PC-9 (cell line): ENCODE results near the gene TSPAN11. TPM values are rescaled to one million over a fixed set of nuclear protein-coding genes. Genes with fewer than 3 reads are reported as not detected.

ENCODE experiments used
- BruUV-seq: library from RNA; stranded (reverse); fragments of 400-500 nt; replicated peaks from 2 replicates; lab custom pipeline; 2021; lab: Mats Ljungman, UMichigan
- CTCF ChIA-PET: fragments of 300-600 bp; sonication (Branson Sonifier 250); formaldehyde crosslinking; loops from one replicate; lab custom pipeline; 2022; ENCODE audit warnings: antibody characterized with exemption; lab: Charles Lee
- POLR2A ChIA-PET: fragments of 300-600 bp; sonication (Branson Sonifier 250); formaldehyde crosslinking; loops from one replicate; lab custom pipeline; 2022; ENCODE audit warnings: antibody characterized with exemption; ENCODE audit not compliant: unreplicated experiment; lab: Charles Lee
- DNase-seq, 2 experiments: peaks; one replicate each; pipeline versions ENCODE4 v3.0.0 to v3.0.0-alpha.2; 2015 to 2022; ENCODE audit warnings: mixed read lengths in 1 of 2
- H2AFZ ChIP-seq: fragments of 200-600 bp; sonication (generic); 2 replicates; pipeline ENCODE4 v1.8.1; 2017; ENCODE audit warnings: antibody characterized with exemption
- H3F3A ChIP-seq: fragments of 200-600 bp; sonication (generic); 2 replicates; pipeline ENCODE4 v1.8.1; 2017; ENCODE audit warnings: antibody characterized with exemption, mild to moderate bottlenecking, low read depth; ENCODE audit not compliant: insufficient read depth
- H3K27ac ChIP-seq: fragments of 200-600 bp; sonication (generic); 2 replicates; pipeline ENCODE4 v1.6.1; 2016; ENCODE audit warnings: mixed run types
- H3K27me3 ChIP-seq: fragments of 200-600 bp; sonication (generic); 2 replicates; pipeline ENCODE4 v1.6.1; 2016; ENCODE audit warnings: low read depth, mixed run types; ENCODE audit not compliant: insufficient read depth
- H3K36me3 ChIP-seq: fragments of 200-600 bp; sonication (generic); 2 replicates; pipeline ENCODE4 v1.6.1; 2016; ENCODE audit warnings: low read depth, mixed run types
- H3K4me1 ChIP-seq: fragments of 200-600 bp; sonication (generic); replicated peaks from 2 replicates; pipeline ENCODE4 v1.6.1; 2016; ENCODE audit warnings: mixed run types; ENCODE audit not compliant: insufficient read depth
- H3K4me2 ChIP-seq: fragments of 200-600 bp; sonication (generic); 2 replicates; pipeline ENCODE4 v1.6.1; 2017; ENCODE audit warnings: mixed run types
- H3K4me3 ChIP-seq: fragments of 200-600 bp; sonication (generic); 2 replicates; pipeline ENCODE4 v1.6.1; 2016; ENCODE audit warnings: mixed run types
- H3K79me2 ChIP-seq: fragments of 200-600 bp; sonication (generic); 2 replicates; pipeline ENCODE4 v1.6.1; 2017; ENCODE audit warnings: low read depth, mixed run types
- H3K9me2 ChIP-seq: fragments of 200-600 bp; sonication (generic); 2 replicates; pipeline ENCODE4 v1.8.1; 2017; ENCODE audit warnings: mild to moderate bottlenecking; ENCODE audit not compliant: insufficient read depth
- H3K9me3 ChIP-seq: fragments of 200-600 bp; sonication (generic); 2 replicates; pipeline ENCODE4 v1.8.1; 2016; ENCODE audit warnings: low read depth; ENCODE audit not compliant: insufficient read depth
- H4K20me1 ChIP-seq: fragments of 200-600 bp; sonication (generic); 2 replicates; pipeline ENCODE4 v1.8.1; 2017; ENCODE audit not compliant: insufficient read depth
- CTCF ChIP-seq: fragments of 200-600 bp; sonication (generic); conservative IDR thresholded peaks from 2 replicates; pipeline ENCODE4 v1.6.1; 2017; ENCODE audit warnings: mixed run types, antibody characterized with exemption, mild to moderate bottlenecking, moderate library complexity
- EZH2 ChIP-seq: fragments of 200-600 bp; sonication (generic); IDR thresholded peaks from 2 replicates; pipeline ENCODE4 v1.8.0; 2017; ENCODE audit warnings: antibody characterized with exemption, low read depth
- intact Hi-C: fragments of 100-400 bp; cut with micrococcal nuclease; formaldehyde crosslinking; loops from one replicate; pipeline ENCODE4 v1.10.0; 2022; ENCODE audit not compliant: unreplicated experiment
- total RNA-seq: library from RNA; stranded (reverse); gene quantifications from 2 replicates; pipeline ENCODE4 v1.2.3, GENCODE V29; 2021

TSPAN11 gene
- total RNA-seq, 1 experiment from 2014 or later: not detected

DNA sequence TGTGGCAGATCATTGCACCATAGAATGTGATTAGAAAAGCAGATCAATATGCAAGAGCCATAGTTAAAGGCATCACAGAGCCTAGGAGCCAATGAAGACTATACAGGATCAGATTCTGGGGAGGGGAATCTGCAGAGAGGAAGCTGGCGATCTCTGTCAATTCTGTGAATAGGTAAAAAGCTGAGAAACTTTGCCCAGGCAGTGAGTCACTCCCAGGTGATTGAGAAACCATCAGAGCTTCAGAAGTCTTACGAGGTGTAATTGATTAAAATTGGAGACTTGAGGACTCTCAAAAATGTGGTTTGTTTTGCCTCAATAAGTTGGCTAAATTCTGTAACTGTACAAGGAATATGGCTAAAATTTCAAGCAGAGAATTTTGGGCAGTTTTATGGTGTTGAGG, 41.7 kb upstream of the TSPAN11 start:
- intact Hi-C loops: no loop called here
- no peak overlapping the region for H2AFZ ChIP-seq
- no peaks in the 10 kb centered on the region for H3K79me2 ChIP-seq
- 0 out of 2 replicates have a peak overlapping the region, but pooled peaks have one; percentile 21 for H3K4me2 ChIP-seq
- no peak for TF ChIP-seq CTCF
- TF ChIP-seq EZH2: no peak
- H3F3A ChIP-seq: no peaks in the 10 kb centered on the region
- ChIA-PET POLR2A (no interaction called here), CTCF (no interaction called here)
- H4K20me1 ChIP-seq: no peaks in the 10 kb centered on the region
- H3K9me3 ChIP-seq: peaks cover 8% of the 10 kb centered on the region; the same call in 1 of the 2 replicates
- no peaks in the 10 kb centered on the region; the same call in 1 of the 2 replicates for H3K9me2 ChIP-seq
- BruUV-seq: no TSS peak
- no peaks in the 10 kb centered on the region for H3K36me3 ChIP-seq
- no peak overlapping the region for H3K27ac ChIP-seq
- peaks cover 4% of the 10 kb centered on the region; the same call in 1 of the 2 replicates for H3K4me1 ChIP-seq
- peak in 1 of 2 experiments; percentile 52 for DNase-seq
- H3K27me3 ChIP-seq: peaks cover 4% of the 10 kb centered on the region; the same call in 1 of the 2 replicates
- no peak overlapping the region for H3K4me3 ChIP-seq

DNA sequence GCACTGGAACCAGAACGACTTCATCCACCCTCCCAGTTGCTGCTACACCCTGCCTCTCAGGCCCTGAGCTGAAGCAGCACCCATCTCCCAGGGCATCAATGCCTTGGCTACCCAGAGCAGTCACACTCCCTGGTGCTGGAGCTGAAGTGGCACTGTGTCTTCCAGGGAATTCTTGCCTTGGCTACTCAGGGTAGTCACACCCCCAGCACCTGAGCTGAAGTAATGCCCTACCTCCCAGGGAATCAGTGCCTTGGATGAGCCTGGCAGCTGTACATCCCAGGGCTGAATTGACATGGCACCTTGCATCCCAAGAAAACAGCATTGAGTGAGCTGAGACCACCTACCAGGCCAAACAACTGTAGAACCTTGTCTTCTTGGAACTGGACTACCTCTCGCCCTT, 41.2 kb upstream of the TSPAN11 start:
- Histone ChIP-seq H3K4me1 (peaks cover 4% of the 10 kb centered on the region; the same call in 1 of the 2 replicates), H3K4me2 (no peak overlapping the region), H3K4me3 (no peak overlapping the region), H3K27ac (no peak overlapping the region), H4K20me1 (no peaks in the 10 kb centered on the region), H3K27me3 (0 out of 2 replicates have a peak, but pooled peaks cover 3% of the 10 kb centered on the region), H3F3A (no peaks in the 10 kb centered on the region), H3K36me3 (no peaks in the 10 kb centered on the region), H2AFZ (no peak overlapping the region), H3K79me2 (no peaks in the 10 kb centered on the region), H3K9me2 (no peaks in the 10 kb centered on the region; the same call in 1 of the 2 replicates), H3K9me3 (peaks cover 8% of the 10 kb centered on the region; the same call in 1 of the 2 replicates)
- ChIA-PET POLR2A (no interaction called here), CTCF (no interaction called here)
- DNase-seq: no peak
- no peak for TF ChIP-seq EZH2
- no peak for TF ChIP-seq CTCF
- intact Hi-C loops: no loop called here
- no TSS peak for BruUV-seq

GRCh38 chr12:30887226-30887625, 39.3 kb upstream of the TSPAN11 start:
- Histone ChIP-seq H3K36me3 (no peaks in the 10 kb centered on the region), H3K79me2 (no peaks in the 10 kb centered on the region), H3F3A (no peaks in the 10 kb centered on the region), H3K4me1 (peaks cover 4% of the 10 kb centered on the region; the same call in 1 of the 2 replicates), H3K27ac (no peak overlapping the region), H4K20me1 (no peaks in the 10 kb centered on the region), H3K4me3 (no peak overlapping the region), H3K4me2 (no peak overlapping the region), H3K9me3 (peaks cover 8% of the 10 kb centered on the region; the same call in 1 of the 2 replicates), H2AFZ (no peak overlapping the region), H3K9me2 (peaks cover 3% of the 10 kb centered on the region; the same call in 1 of the 2 replicates), H3K27me3 (peaks cover 7% of the 10 kb centered on the region; the same call in 1 of the 2 replicates)
- ChIA-PET CTCF (no interaction called here), POLR2A (no interaction called here)
- no peak for DNase-seq
- TF ChIP-seq CTCF (no peak), EZH2 (no peak)
- BruUV-seq: no TSS peak
- intact Hi-C loops: no loop called here
